ENCODE results near the gene ADAM12. TPM values are rescaled to one million over a fixed set of nuclear protein-coding genes. Genes with fewer than 3 reads are reported as not detected.

The ADAM12 gene
- total and polyA plus RNA-seq, 2 of the 13 experiments (the other 11 are each of a cell fraction or from before 2014, with no cell fraction given): not detected

- Histone ChIP-seq H2AFZ (ENCODE audit: low read length) (no peak overlapping the region), H3K27ac (ENCODE audit: extremely low read length, insufficient read depth, low read length) (no peak overlapping the region), H3K27me3 (ENCODE audit: control insufficient read depth in 1 of 2, insufficient read depth in 2 of 2, low read length in 2 of 2) (peaks cover 1 to 2% of the 10 kb centered on the region in 2 experiments; a peak in 3 of 5 replicates), H3K4me1 (ENCODE audit: insufficient read depth, low read length) (no peaks in the 10 kb centered on the region), H3K4me3 (replicated peaks in 1 of 3; ENCODE audit: insufficient read depth in 1 of 3, low read depth in 2 of 3, low read length in 3 of 3) (no peak overlapping the region), H4K20me1 (ENCODE audit: insufficient read depth, low read length) (no peaks in the 10 kb centered on the region), H3K9ac (ENCODE audit: insufficient read depth, low read depth, low read length) (no peak overlapping the region), H3K4me2 (ENCODE audit: low read depth, low read length) (no peak overlapping the region), H3K36me3 (replicated peaks in 1 of 2; ENCODE audit: control insufficient read depth in 1 of 2, insufficient read depth in 2 of 2, low read length in 2 of 2) (no peaks in the 10 kb centered on the region), H3K9me3 (ENCODE audit: low read length) (no peaks in the 10 kb centered on the region), H3K79me2 (ENCODE audit: insufficient read depth, low read length) (no peaks in the 10 kb centered on the region)
- intact Hi-C loops (cut with micrococcal nuclease; ENCODE audit: unreplicated experiment) (no loop called here), in situ Hi-C loops (cut with HindIII; ENCODE audit: extremely low pct_ligation_motif_present, low pct_unique_long_range_greater_than_20kb) (no loop called here)
- DNase-seq (ENCODE audit: low spot score) (no peak), ATAC-seq (no peak), FAIRE-seq (no peak)
- WGBS (ENCODE audit: low lambda C conversion rate): 14% methylated on average over 7 of the region's 7 CpGs
- BruUV-seq (replicated peaks): no TSS peak
- POLR2A ChIA-PET: no interaction called here
- no peak for TF ChIP-seq ZNF280B (CRISPR knock-in tag; IDR thresholded peaks at IDR 0.05; ENCODE audit: borderline replicate concordance)
- TF ChIP-seq, protein P1, sequence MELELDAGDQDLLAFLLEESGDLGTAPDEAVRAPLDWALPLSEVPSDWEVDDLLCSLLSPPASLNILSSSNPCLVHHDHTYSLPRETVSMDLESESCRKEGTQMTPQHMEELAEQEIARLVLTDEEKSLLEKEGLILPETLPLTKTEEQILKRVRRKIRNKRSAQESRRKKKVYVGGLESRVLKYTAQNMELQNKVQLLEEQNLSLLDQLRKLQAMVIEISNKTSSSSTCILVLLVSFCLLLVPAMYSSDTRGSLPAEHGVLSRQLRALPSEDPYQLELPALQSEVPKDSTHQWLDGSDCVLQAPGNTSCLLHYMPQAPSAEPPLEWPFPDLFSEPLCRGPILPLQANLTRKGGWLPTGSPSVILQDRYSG (CRISPR knock-in tag; IDR thresholded peaks at IDR 0.05): no peak
- CTCF ChIA-PET (ENCODE audit: low intra/inter-chr PET ratio, low total read pairs): no interaction called here
Measured at GRCh38 chr10:126129026-126129425, 259.3 kb downstream of the ADAM12 start.

DNA sequence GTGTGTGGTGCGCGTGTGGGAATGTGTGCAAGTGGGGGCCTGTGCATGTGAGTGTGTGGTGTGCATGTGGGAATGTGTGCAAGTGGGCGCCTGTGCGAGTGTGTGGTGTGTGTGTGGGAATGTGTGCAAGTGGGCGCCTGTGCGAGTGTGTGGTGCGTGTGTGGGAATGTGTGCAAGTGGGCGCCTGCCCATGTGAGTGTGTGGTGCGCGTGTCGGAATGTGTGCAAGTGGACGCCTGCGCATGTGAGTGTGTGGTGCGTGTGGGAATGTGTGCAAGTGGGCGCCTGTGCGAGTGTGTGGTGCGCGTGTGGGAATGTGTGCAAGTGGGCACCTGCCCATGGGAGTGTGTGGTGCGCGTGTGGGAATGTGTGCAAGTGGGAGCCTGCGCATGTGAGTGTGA, 259.7 kb downstream of the ADAM12 start:
- in situ Hi-C loops (cut with HindIII; ENCODE audit: extremely low pct_ligation_motif_present, low pct_unique_long_range_greater_than_20kb) (no loop called here), intact Hi-C loops (cut with micrococcal nuclease; ENCODE audit: unreplicated experiment) (no loop called here)
- peaks cover 1 to 6% of the 10 kb centered on the region in 2 experiments; a peak in 3 of 5 replicates for H3K27me3 ChIP-seq (ENCODE audit: control insufficient read depth in 1 of 2, insufficient read depth in 2 of 2, low read length in 2 of 2)
- 71% methylated on average over 21 of the region's 21 CpGs for WGBS (ENCODE audit: low lambda C conversion rate)
- no peak overlapping the region for H3K9ac ChIP-seq (ENCODE audit: insufficient read depth, low read depth, low read length)
- no peaks in the 10 kb centered on the region for H3K4me1 ChIP-seq (ENCODE audit: insufficient read depth, low read length)
- H3K79me2 ChIP-seq (ENCODE audit: insufficient read depth, low read length): no peaks in the 10 kb centered on the region
- no peaks in the 10 kb centered on the region for H3K36me3 ChIP-seq (replicated peaks in 1 of 2; ENCODE audit: control insufficient read depth in 1 of 2, insufficient read depth in 2 of 2, low read length in 2 of 2)
- H3K4me3 ChIP-seq (replicated peaks in 1 of 3; ENCODE audit: insufficient read depth in 1 of 3, low read depth in 2 of 3, low read length in 3 of 3): no peak overlapping the region
- H2AFZ ChIP-seq (ENCODE audit: low read length): no peak overlapping the region
- FAIRE-seq (no peak), ATAC-seq (no peak), DNase-seq (ENCODE audit: low spot score) (no peak)
- H3K9me3 ChIP-seq (ENCODE audit: low read length): no peaks in the 10 kb centered on the region
- H4K20me1 ChIP-seq (ENCODE audit: insufficient read depth, low read length): no peaks in the 10 kb centered on the region
- no peak overlapping the region for H3K27ac ChIP-seq (ENCODE audit: extremely low read length, insufficient read depth, low read length)
- TF ChIP-seq ZMYM4 (CRISPR knock-in tag; IDR thresholded peaks at IDR 0.05): no peak
- TF ChIP-seq REPIN1 (CRISPR knock-in tag; IDR thresholded peaks at IDR 0.05; ENCODE audit: borderline replicate concordance, low read depth): no peak
- no peak for TF ChIP-seq ZBTB14 (CRISPR knock-in tag; IDR thresholded peaks at IDR 0.05)
- TF ChIP-seq NFKBIZ (CRISPR knock-in tag; IDR thresholded peaks at IDR 0.05): no peak
- TF ChIP-seq KDM6A (CRISPR knock-in tag; IDR thresholded peaks at IDR 0.05; ENCODE audit: low read depth): no peak
- TF ChIP-seq ZNF703 (CRISPR knock-in tag; IDR thresholded peaks at IDR 0.05; ENCODE audit: borderline replicate concordance): no peak
- ChIA-PET POLR2A (no interaction called here), CTCF (ENCODE audit: low intra/inter-chr PET ratio, low total read pairs) (no interaction called here)
- BruUV-seq (replicated peaks): no TSS peak
- no peak overlapping the region for H3K4me2 ChIP-seq (ENCODE audit: low read depth, low read length)
